ENCODE results near the gene SGK1. TPM values are rescaled to one million over a fixed set of nuclear protein-coding genes. Genes with fewer than 3 reads are reported as not detected.
"Not testable (repeated sequence)": the region's sequence is repeated elsewhere in the genome, so short reads cannot be mapped to it uniquely, and the experiment has no call there.

SGK1 gene
- total and polyA plus RNA-seq, 5 donors from 2014 or later, result 3.6 to 193 (median 4.1) TPM

DNA sequence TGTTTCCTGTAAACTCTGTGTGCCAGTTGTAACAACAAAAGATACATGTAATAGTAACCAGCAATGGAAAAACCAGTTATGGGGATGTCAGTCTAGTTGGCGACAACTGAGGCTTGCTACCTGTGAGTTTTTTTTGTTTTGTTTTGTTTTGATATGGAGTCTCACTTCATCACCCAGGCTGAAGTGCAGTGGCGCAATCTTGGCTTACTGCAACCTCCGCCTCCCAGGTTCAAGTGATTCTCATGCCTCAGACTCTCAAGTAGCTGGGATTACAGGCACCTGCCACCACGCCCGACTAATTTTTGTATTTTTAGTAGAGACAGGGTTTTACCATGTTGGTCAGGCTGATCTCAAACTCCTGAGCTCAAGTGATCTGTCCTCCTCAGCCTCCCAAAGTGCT is 136.2 kb downstream of the SGK1 start:
- not testable (repeated sequence) for H3K4me3 ChIP-seq (ENCODE audit: low read depth, low read length); H3K9me3 Mint-ChIP-seq; H3K27ac ChIP-seq (ENCODE audit: insufficient read depth, low read length, poor library complexity, severe bottlenecking); H3K4me3 Mint-ChIP-seq; DNase-seq; H3K9me3 ChIP-seq (ENCODE audit: control insufficient read depth in 2 of 2, low read length in 2 of 2); H3K27me3 Mint-ChIP-seq; H3K36me3 ChIP-seq (ENCODE audit: control insufficient read depth, insufficient read depth, low read length); H3K27me3 ChIP-seq (ENCODE audit: control insufficient read depth, insufficient read depth, low read length); H3K27ac Mint-ChIP-seq; ATAC-seq (ENCODE audit: low read depth in 2 of 2); H3K36me3 Mint-ChIP-seq
- H3K4me1 ChIP-seq (ENCODE audit: control insufficient read depth, insufficient read depth, low read length, poor library complexity, severe bottlenecking), result peaks cover 21% of the 10 kb centered on the region
- H3K4me1 Mint-ChIP-seq, result peaks cover 6 to 40% (median 25%) of the 10 kb centered on the region in 4 donors

DNA sequence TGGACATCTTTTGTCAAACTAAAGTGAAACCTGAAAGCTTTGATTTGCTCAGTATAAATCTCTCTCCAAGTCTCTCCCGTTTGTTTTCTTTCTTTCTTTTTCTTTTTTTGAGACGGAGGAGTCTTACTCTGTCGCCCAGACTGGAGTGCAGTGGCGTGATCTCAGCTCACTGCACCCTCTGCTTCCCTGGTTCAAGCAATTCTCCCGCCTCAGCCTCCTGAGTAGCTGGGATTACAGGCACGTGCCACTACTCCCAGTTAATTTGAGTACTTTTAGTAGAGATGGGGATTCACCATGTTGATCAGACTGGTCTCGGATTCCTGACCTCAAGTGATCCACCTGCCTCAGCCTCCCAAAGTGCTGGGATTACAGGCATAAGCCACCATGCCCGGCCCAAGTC is 136.7 kb downstream of the SGK1 start:
- DNase-seq; H3K4me3 Mint-ChIP-seq; H3K36me3 Mint-ChIP-seq; H3K27me3 ChIP-seq (ENCODE audit: control insufficient read depth, insufficient read depth, low read length); H3K27ac ChIP-seq (ENCODE audit: insufficient read depth, low read length, poor library complexity, severe bottlenecking); H3K9me3 Mint-ChIP-seq; H3K4me3 ChIP-seq (ENCODE audit: low read depth, low read length); ATAC-seq (ENCODE audit: low read depth in 2 of 2); H3K36me3 ChIP-seq (ENCODE audit: control insufficient read depth, insufficient read depth, low read length); H3K27ac Mint-ChIP-seq; H3K9me3 ChIP-seq (ENCODE audit: control insufficient read depth in 2 of 2, low read length in 2 of 2); H3K27me3 Mint-ChIP-seq: not testable (repeated sequence)
- peaks cover 2 to 39% (median 22%) of the 10 kb centered on the region in 4 donors for H3K4me1 Mint-ChIP-seq
- peaks cover 21% of the 10 kb centered on the region for H3K4me1 ChIP-seq (ENCODE audit: control insufficient read depth, insufficient read depth, low read length, poor library complexity, severe bottlenecking)

DNA sequence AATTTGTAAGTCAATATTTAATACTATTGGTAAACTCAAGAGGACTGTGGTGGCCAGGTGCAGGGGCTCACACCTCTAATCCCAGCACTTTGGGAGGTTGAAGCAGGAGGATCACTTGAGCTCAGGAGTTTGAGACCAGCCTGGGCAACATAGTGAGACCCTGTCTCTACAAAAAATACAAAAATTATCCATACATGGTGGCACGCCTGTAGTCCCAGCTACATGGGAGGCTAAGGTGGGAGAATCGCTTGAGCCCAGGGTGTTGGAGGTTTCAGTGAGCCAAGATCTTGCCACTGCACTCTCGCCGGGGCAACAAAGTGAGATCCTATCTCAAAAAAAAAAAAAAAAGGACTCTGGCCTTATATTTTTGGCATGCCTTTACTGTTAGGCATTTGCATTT is 137.4 kb downstream of the SGK1 start:
- not testable (repeated sequence) for H3K9me3 ChIP-seq (ENCODE audit: control insufficient read depth in 2 of 2, low read length in 2 of 2); ATAC-seq (ENCODE audit: low read depth in 2 of 2); H3K27ac ChIP-seq (ENCODE audit: insufficient read depth, low read length, poor library complexity, severe bottlenecking); H3K27me3 Mint-ChIP-seq; H3K4me3 Mint-ChIP-seq; H3K27me3 ChIP-seq (ENCODE audit: control insufficient read depth, insufficient read depth, low read length); H3K36me3 Mint-ChIP-seq; H3K4me3 ChIP-seq (ENCODE audit: low read depth, low read length); H3K9me3 Mint-ChIP-seq; DNase-seq; H3K36me3 ChIP-seq (ENCODE audit: control insufficient read depth, insufficient read depth, low read length)
- peak overlapping the region in 1 of 3 donors; percentile 38 for H3K27ac Mint-ChIP-seq
- peaks cover 26% of the 10 kb centered on the region for H3K4me1 ChIP-seq (ENCODE audit: control insufficient read depth, insufficient read depth, low read length, poor library complexity, severe bottlenecking)
- peaks cover 0 to 40% (median 24%) of the 10 kb centered on the region in 4 donors for H3K4me1 Mint-ChIP-seq

DNA sequence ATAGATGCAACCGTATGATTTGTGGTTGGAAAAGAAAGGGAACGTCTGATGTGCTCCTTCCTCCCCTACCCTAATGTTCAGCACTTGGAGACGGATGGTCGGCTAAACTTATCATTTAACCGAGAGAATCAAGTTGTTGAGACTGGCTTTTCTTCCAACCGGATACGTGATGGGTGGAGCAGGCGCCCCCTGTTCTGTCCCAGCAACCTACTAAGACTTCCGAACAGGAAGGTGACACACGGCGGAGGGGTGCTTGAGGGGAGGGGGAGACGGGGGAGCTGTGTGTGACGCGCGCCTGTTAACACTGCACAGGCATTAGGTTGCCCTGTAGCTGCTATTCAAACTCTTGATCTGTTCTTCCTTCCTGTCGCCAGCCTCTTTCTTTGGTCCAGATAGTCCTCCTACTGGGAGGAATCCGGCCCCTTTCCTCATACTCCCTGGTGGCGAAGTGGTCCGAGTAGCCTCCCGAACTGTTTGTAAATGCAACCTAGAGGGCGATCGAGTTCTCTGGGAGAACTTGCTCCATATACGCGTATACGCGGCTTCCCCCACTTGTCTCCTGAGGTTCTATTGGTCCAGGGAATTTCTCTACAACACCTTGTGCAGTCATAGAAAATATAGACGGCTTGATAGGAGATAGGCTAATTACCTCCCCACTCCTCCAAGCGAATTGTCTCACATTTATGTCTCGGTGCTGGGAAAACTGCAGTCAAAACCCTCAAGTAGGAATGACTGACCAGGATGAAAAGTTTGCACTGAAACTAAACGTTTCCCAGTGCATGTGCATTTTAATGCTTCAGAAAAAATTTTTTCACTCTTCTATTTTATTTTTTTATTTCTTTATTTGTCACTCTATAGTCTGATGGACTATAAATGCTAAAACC is 139.5 kb downstream of the SGK1 start:
- H3K27ac Mint-ChIP-seq, result peak overlapping the region; percentile 91 to 97 (median 95)
- no peaks in the 10 kb centered on the region for H3K9me3 Mint-ChIP-seq
- Histone ChIP-seq H3K27me3 (ENCODE audit: control insufficient read depth, insufficient read depth, low read length) (no peaks in the 10 kb centered on the region), H3K36me3 (ENCODE audit: control insufficient read depth, insufficient read depth, low read length) (no peaks in the 10 kb centered on the region), H3K27ac (ENCODE audit: insufficient read depth, low read length, poor library complexity, severe bottlenecking) (peak overlapping the region; percentile 75), H3K9me3 (ENCODE audit: control insufficient read depth in 2 of 2, low read length in 2 of 2) (no peaks in the 10 kb centered on the region), H3K4me3 (ENCODE audit: low read depth, low read length) (peak overlapping the region; percentile 91), H3K4me1 (ENCODE audit: control insufficient read depth, insufficient read depth, low read length, poor library complexity, severe bottlenecking) (peaks cover 36% of the 10 kb centered on the region)
- peaks cover 4% of the 10 kb centered on the region for H3K27me3 Mint-ChIP-seq
- peaks cover 5% of the 10 kb centered on the region for H3K36me3 Mint-ChIP-seq
- peaks cover 6 to 44% (median 32%) of the 10 kb centered on the region in 4 donors for H3K4me1 Mint-ChIP-seq
- H3K4me3 Mint-ChIP-seq, result peak overlapping the region; percentile 92 to 98 (median 98)
- ATAC-seq (ENCODE audit: low read depth in 2 of 2) (peak; percentile 73 to 75), DNase-seq (peak; percentile 74 to 84 (median 74))

DNA sequence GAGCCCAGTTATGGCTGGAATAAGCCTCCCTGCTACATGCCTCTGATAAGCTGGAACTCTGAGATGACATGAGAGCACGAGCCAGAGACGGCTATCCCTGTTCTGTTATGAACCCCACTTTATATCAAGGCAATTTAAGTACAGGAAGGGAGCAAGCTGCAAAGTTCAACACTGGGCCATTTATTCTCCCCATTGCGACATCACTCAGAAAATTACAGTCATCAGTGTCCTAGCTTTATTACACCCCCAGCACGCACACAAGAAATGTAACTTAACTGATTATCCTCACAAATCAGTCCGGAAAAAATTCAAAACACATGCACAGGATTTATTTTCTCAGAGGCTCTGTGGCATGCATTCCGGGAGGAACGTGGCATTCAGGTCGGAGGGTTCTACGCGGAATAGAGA is 140.2 kb downstream of the SGK1 start:
- peak overlapping the region; percentile 75 for H3K27ac ChIP-seq (ENCODE audit: insufficient read depth, low read length, poor library complexity, severe bottlenecking)
- H3K4me3 ChIP-seq (ENCODE audit: low read depth, low read length), result peak overlapping the region; percentile 91
- Mint-ChIP-seq H3K4me3 (peak overlapping the region; percentile 92 to 98 (median 98)), H3K27ac (peak overlapping the region; percentile 91 to 97 (median 95)), H3K36me3 (peaks cover 10% of the 10 kb centered on the region), H3K27me3 (peaks cover 4% of the 10 kb centered on the region), H3K9me3 (no peaks in the 10 kb centered on the region), H3K4me1 (peaks cover 6 to 50% (median 38%) of the 10 kb centered on the region in 4 donors)
- H3K27me3 ChIP-seq (ENCODE audit: control insufficient read depth, insufficient read depth, low read length), result no peaks in the 10 kb centered on the region
- H3K36me3 ChIP-seq (ENCODE audit: control insufficient read depth, insufficient read depth, low read length), result no peaks in the 10 kb centered on the region
- DNase-seq (peak in 1 of 3 donors; percentile 17), ATAC-seq (ENCODE audit: low read depth in 2 of 2) (no peak)
- peaks cover 43% of the 10 kb centered on the region for H3K4me1 ChIP-seq (ENCODE audit: control insufficient read depth, insufficient read depth, low read length, poor library complexity, severe bottlenecking)
- no peaks in the 10 kb centered on the region for H3K9me3 ChIP-seq (ENCODE audit: control insufficient read depth in 2 of 2, low read length in 2 of 2)

DNA sequence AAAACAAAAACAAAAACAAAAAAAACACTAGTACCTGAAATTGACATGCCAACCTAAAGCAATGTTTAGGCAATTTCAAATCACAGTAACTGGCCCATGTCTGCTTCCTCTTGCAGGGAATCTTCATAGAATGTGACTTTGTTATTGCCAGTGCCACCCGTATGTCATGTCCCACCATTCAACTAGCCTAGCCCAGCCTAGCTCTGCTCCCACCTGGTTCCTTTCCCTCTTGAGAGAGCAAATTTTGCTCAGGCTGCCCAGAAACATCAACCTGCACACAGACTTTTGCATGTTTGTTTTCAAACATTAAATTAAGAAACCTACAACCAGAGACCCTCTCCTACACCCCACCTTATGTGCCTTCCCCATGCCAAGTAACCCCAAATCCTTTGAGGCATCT is 140.7 kb downstream of the SGK1 start:
- Histone ChIP-seq H3K36me3 (ENCODE audit: control insufficient read depth, insufficient read depth, low read length) (peaks cover 4% of the 10 kb centered on the region), H3K27ac (ENCODE audit: insufficient read depth, low read length, poor library complexity, severe bottlenecking) (peak overlapping the region; percentile 39), H3K4me3 (ENCODE audit: low read depth, low read length) (peak overlapping the region; percentile 91), H3K27me3 (ENCODE audit: control insufficient read depth, insufficient read depth, low read length) (no peaks in the 10 kb centered on the region), H3K4me1 (ENCODE audit: control insufficient read depth, insufficient read depth, low read length, poor library complexity, severe bottlenecking) (peaks cover 48% of the 10 kb centered on the region), H3K9me3 (ENCODE audit: control insufficient read depth in 2 of 2, low read length in 2 of 2) (no peaks in the 10 kb centered on the region)
- peak overlapping the region; percentile 92 to 98 (median 98) for H3K4me3 Mint-ChIP-seq
- H3K27me3 Mint-ChIP-seq, result peaks cover 4% of the 10 kb centered on the region
- no peaks in the 10 kb centered on the region for H3K9me3 Mint-ChIP-seq
- no peak for ATAC-seq (ENCODE audit: low read depth in 2 of 2)
- H3K27ac Mint-ChIP-seq, result peak overlapping the region; percentile 91 to 97 (median 95)
- H3K4me1 Mint-ChIP-seq, result peaks cover 6 to 55% (median 42%) of the 10 kb centered on the region in 4 donors
- peaks cover 15% of the 10 kb centered on the region for H3K36me3 Mint-ChIP-seq
- DNase-seq, result no peak

DNA sequence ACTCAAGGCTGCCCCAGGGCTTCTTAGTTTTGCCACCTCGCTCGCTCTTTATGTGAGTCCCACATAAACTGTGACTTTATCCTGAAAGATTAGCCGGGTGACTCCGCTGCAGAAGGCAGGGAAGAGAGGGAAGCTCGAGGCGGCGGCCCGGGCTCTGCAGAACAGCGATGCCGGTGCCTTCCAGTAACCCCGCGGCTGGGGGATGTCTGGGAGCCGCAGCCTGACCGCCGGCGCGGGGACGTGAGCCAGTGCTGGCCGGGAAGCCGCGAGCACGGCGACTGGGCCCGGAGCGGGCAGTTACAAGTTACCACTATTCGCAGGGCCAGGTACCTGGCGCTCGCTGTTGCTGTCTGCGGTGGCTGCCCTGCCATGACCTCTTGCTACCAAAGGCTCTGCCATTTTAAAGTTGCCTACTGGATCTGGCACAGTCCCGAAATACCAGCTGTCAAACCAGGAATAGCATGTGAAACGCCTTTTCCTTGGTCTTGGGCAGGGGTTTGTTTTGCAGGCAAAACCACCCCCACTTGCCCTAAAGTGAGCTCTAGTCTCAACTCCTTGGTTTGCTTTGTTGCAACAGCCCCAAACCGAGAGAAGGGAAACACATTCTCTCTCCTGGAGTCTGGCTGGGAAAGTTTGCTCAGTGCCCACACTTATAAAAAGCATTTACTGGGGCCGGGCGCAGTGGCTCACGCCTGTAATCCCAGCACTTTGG is 141.5 kb downstream of the SGK1 start:
- no peak for DNase-seq
- Mint-ChIP-seq H3K27me3 (peaks cover 4% of the 10 kb centered on the region), H3K4me1 (peaks cover 6 to 63% (median 49%) of the 10 kb centered on the region in 4 donors), H3K4me3 (peak overlapping the region; percentile 92 to 98 (median 98)), H3K27ac (peak overlapping the region; percentile 88 to 97 (median 91)), H3K9me3 (no peaks in the 10 kb centered on the region), H3K36me3 (peaks cover 23% of the 10 kb centered on the region)
- Histone ChIP-seq H3K36me3 (ENCODE audit: control insufficient read depth, insufficient read depth, low read length) (peaks cover 12% of the 10 kb centered on the region), H3K27me3 (ENCODE audit: control insufficient read depth, insufficient read depth, low read length) (no peaks in the 10 kb centered on the region), H3K4me1 (ENCODE audit: control insufficient read depth, insufficient read depth, low read length, poor library complexity, severe bottlenecking) (peaks cover 53% of the 10 kb centered on the region), H3K9me3 (ENCODE audit: control insufficient read depth in 2 of 2, low read length in 2 of 2) (no peaks in the 10 kb centered on the region), H3K27ac (ENCODE audit: insufficient read depth, low read length, poor library complexity, severe bottlenecking) (no peak overlapping the region), H3K4me3 (ENCODE audit: low read depth, low read length) (peak overlapping the region; percentile 62)
- ATAC-seq (ENCODE audit: low read depth in 2 of 2), result no peak

Measured in CD4-positive, CD25-positive, alpha-beta regulatory T cell (primary cell).